GM19463 (cell line): Measurements from ENCODE around the gene SETD3.
A peak's percentile ranks its signal among the peaks of the same experiment; 100 is the strongest.

Experiments used
- ATAC-seq: cut with Tn5 transposase; IDR thresholded peaks from one replicate; pipeline ENCODE4 v1.9.1; 2021; ENCODE audit warnings: mild to moderate bottlenecking, moderate library complexity; ENCODE audit not compliant: unreplicated experiment

Gene SETD3

DNA sequence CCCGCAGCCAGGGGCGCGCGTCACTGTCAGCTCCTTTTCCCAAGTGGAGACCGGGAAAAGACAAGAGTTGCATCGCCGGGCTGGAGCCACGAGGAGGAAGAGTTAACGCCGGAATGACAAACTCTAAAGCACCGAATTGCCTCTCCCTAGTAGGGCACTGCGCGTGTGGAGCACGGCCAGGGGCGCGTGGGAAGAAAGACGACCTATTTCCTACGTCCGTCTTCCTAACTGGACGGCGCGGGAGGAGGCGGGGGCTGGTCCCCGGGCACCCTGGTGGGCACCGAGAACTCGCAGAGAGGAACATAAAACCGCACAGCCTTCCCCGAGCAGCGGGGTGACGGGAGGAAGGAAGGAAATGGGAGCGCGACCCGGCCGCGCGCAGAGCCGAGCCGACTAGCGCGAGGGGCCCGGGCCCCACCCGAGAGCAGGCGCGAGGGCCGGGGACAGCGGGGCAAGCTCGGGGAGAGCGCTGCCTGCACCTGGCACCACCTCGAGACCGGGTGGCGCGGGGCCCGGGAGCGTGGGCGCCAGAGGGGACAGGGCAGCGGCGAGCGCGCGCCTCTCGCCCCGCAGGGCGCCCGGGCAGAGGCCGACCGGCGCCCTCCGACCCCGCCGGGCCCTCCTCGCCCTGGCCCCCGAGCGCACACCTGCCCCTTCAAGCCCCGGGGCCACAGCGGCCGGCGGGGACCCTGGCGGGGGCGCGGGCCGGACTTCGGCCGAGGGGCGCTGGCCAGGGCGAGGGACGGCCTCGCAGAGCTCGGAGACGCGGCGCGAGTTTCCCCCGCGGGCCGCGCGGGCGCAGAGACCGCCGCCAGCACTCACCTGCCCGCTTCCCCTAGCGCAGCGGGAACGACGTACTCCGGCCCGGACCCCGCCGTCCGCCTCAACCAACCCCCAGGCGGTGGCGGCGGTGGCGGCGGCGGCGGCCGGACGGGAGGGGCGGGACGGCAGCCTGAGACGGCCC, at the start of gene SETD3:
SETD3 (minus strand) TSS at position 954 of the 964 bp plus-strand sequence. CDS start 15,054 bp downstream, outside the sequence.
- ATAC-seq, result peak; percentile 2

DNA sequence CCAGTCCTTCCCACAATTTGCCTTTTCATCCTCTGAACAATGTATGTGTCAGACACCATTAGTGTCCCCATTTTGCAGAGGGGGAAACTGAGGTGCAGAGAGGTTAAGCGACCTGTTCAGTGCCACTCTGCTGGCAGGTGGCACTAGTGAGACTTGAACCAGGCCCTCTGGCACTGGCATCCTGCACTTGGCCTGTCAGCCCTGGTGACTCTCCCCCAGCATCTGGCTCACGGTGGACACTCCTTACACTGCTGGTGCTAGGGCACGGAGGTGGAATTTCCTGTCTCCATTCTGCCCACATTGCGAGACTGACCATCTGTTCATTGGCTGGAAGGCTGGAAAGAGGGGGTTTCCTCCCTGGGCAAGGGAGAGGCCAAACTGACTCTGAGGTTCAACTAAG, 49.2 kb upstream of the SETD3 start:
- no peak for ATAC-seq

DNA sequence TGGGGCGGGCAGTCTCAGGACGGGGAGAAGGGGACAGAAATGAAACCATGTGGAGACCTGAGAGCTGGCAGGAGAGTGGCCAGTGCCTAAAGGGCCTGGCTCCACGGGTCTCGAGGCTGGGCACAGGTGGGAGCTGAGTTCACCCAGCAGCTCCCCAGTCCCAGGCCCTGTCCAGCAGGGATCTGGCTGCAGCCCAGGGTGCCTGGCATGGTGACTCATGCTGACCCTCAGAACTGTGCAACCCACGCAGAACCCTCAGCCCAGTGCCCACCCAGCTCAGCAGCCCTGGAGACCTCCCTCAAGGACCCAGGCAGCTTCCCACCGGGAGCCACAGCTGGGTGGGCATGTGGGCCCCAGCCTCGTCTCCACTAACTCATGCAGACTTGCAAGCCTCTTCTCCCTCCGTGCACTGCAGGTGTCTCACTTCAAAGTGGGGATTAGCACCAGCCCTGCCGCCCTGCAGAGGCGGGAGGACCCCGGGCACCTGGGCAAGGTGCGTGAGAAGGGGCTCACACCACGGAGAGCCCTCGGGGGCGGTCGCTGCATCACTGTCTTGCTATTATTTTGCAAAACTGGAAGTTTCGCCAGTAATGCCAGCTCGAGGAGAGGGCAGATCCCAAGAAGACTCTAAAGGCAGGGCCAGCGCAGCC, 46.9 kb upstream of the SETD3 start:
- ATAC-seq, result no peak

DNA sequence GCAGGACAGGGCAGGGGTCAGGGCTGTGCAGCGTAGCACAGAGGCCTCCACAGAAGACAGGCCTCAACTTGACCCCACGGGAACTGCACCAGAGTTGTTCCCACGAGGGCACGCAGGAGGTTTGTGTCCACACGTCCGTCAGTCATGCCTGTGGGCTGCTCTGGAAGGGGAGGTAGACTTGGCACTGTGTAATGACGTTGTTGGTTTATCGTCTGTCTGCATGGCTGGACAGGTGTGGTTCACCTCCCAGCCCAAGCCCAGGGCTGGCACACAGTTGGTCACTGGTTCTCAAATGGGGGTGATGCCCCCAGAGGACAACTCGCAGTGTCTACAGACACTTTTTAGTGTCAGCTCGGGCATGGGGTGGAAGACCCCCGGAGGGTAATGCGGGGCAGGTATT, 46.4 kb upstream of the SETD3 start:
- no peak for ATAC-seq

DNA sequence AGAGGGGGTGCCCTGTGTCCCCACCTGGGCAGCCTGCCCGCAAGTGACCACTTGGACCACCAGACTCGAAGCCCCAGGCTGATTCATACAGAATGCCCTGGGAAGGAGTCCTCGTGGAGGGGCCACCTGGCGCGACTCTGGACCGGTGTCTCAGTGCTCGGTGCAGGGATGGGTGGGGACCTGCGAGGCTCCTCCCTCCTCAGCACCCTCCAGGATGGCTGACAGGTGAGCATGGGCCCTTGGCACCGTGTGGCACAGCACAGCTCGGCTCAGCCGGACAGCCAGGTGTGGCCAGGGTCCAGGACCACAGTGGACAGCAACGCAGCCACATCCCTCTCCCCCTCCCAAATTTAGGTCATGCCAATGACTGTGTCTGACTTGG, 45.0 kb upstream of the SETD3 start:
- ATAC-seq, result no peak

DNA sequence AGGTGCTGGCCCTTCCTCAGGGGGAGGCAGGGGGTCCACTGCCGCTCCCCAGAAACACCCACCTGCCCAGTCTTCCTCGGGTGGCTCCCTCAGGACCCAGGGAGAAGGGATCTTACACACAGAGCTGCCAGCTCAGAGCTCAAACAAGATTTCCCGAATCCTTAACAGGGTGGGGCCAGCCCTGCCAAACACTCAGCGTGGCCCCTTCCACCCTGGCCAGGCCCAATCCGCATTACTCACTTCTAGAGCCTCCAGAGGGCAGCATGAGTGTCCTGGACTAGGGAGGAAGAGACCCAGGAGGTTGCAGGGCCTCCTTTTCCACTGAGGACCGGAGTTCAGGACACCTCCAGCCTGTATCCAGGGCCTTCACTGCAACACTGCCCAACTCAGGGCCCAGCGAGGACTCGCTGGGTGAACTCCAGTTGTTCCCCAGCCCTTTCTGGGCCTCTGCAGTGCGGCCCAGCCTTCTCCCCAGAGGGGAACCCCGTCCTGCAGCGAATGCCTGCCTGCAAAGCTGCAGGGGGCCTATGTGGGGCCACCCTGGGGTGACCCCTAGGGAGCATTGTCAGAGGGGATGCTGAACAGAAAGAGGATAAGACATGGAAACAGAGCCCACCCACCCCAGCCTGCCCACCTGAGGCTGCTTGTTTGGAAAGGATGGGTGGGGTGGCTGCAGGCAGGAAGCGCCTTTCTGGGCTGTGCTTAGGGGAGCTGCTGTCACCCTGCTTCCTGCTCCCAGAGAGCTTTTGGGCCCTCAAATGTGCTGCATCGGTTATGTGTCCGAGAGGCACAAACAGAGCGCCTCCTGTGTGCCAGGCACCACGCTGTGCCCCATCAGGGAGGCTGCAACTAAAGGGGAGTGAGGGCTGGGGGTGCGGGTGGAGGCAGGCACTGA, 44.4 kb upstream of the SETD3 start:
- no peak for ATAC-seq

DNA sequence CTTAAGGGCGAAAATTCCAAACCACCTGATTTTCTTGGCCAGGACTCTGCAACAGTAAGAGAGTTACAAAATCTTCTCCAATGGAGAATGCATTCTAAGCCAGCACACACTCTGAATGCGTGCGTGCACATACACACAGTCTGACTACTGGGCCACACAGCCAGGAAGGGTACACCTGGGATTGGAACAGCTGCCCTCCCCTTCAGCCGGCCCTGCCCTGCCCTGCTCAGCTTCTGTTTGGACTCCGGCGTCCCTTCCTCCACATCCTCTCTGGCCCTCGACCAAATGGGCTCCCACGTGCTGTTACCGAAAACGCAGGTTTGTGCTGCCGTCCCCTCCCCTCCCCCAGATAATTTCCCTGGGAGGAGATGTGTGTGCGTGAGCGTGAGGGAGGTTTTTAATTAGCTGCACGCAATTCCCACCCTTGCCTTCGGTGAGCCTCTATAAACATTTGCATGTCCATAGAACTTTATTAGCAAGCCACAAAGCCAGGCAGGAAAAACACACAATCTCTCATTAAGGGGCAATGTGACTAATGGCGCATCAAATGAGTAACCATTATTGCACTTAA, 43.5 kb upstream of the SETD3 start:
- ATAC-seq, result no peak

DNA sequence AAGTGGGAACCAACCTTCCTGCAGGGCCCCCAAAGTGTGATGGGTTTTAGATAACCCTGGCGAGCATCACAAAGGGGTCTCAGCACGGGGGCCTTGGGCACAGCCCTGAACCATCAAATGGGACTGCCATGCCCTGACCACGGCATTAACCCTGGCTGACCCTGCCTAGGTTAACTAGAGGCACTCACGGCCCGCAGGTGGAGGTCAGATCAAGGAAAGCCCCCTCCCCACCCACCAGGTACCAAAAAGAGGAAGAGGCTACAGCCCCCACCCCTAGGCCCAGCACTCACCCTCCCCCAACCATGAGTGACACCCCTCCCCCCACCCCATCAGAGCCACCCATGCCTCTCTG, 43.0 kb upstream of the SETD3 start:
- no peak for ATAC-seq

DNA sequence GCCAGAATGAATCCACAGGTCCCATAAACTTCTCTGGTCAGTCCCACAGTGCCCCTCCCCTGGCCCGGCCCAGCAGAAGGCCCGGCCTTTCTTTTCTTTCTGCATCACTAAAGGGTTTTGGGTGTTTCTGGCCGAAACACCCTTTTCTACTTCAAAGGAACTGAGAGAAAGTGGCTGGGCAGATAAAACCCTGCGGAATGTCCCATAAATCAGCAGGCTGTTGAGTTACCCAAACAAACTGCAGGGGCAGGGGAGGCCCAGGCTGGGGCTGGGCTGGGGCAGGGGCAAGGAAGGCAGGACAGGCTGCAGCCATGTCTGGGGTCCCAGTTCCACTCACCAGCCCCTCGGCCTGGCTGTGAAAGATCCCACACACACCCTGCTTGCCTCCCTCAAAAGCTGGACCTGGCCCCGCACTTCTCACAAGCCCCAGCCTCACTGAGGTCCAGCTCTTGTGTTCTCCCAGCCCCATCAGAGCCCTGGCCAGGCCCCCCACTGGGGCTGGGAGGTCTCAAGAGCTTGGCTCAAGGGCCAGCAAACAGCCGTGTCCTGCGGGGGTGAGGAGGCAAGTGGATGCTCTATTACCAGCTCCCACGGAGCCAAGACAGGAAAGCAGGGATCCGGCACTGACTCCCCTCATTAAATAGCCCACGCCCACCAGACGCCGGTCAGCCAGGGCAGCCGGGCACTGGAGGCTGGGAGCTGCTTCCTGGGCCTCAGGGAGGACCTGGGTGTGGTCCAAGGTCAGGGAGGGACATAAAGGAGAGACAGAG, 42.5 kb upstream of the SETD3 start:
- no peak for ATAC-seq

DNA sequence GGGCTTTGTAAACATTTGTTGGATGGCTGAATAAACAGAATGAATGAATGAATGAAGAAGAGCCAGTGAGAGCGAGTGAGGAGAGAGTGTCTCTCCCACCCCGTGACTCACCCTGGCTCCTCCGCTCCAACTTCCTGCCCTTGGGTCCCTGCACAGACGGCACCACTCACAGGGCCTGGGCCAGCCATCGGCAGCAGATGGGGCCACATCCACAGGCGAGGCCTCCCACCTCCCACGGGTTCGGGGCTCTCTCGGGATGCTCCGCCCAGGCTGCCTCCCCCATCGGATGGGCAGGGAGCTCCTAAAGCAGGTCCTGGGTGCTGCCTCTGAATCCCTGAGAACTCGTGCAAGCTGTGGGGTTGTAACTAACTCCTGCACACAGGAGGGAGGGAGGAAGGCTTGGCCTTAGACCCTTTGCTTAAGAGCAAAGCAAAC, 41.8 kb upstream of the SETD3 start:
- ATAC-seq, result no peak

DNA sequence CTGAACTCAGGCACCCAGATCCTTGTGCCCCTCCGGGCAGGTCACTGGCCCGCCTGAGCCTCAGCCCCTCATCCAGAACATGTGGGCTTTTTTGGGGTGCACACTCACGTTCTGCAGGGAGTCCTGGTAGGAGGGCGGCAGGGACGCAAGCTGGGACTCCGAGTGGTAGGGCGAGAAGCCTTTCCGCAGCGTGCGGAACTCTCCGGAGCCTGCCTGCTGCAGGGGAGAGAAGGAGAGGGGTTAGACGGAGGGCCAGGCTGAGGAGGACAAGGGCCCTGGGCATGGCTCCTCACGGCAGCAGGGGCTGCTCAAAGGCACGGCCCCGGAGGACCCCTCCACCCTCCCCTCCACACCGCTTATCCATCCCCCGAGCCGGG, 41.4 kb upstream of the SETD3 start:
- no peak for ATAC-seq

DNA sequence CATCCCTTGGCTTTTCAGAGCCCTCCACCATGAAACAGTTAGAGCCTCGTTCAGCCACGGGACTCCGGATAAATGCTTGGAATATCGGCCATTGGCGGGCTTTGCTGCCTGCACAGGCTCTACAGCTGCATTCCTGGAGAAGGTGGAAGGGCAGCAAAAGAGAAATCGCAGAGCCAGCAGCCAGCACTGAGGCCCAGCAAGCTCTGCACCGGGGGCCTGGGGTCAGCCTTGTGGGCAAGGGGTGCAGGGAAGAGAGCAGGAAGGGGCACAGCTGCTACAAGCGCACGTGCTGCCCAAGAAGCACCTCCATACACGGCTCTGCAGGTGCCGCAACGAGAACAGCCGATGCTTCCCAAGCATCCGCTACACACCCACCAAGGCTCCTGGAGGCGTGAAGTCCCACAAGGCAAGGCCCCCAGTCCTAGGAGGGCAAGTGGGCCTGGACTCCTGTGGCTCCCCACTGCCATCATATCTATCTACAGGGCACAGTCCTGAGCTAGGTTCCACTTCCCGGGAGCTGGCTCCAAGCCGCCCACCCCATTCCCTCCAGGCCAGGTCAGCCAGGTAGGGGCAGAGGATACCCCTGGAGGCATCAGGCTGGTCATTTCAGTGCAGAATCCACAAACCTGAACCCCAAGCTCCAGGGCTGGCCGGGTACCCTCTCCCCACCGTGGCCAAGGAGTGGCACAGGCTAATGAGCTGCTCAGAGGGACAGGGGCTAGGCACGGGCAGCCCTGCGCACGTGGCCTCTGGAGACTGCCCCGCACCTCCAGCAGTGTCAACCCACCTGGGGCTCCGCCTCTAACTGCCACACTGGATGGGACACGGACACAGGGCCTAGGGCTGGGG, 40.7 kb upstream of the SETD3 start:
- no peak for ATAC-seq

DNA sequence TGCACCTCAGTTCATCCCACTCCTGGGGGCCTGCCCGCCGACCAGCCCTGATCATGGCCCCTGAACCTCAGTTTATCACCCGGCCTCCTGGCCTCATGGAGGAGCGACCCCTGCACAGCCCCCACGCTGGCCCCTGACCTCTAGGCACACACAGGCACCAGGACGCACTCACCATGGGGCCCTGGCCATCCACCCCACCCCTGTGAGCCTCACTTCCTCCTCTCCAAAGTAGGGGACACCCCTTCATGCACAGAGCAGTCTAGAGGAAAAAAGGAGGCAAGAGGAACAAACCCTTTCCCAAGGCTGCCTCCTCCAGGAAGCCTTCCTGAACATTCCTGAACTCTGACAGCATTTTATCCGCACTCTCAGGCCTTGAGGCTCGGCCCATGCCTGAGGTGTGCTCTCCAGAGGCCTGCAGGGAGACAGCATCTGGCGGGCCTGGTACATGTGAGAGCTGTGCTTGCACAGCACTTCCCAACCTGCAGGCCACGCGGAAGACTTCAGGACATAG, 40.0 kb upstream of the SETD3 start:
- no peak for ATAC-seq

DNA sequence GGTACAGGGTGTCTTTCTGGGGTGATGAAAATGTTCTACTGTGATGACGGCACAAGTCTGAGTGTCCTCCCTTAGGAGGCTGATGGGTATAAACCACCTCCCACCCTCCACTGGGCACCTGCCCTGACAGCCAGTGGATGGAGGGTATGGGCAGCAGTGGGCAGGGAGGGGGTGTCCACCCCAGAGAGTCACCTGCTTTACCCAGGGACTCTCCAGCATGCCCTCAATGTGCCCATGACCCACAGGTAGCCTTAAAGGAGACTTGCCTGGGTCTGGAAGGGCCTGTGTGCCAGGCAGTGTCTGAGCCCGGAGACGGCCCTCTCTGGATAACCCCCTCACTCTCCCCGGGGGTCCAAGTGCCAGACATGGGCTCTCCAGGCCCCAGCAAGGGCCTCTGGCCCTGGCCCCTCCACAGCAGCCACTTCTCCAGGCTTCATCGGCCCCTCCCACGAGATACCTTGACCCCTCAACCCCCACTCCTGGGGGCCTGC, 39.3 kb upstream of the SETD3 start:
- ATAC-seq, result no peak

DNA sequence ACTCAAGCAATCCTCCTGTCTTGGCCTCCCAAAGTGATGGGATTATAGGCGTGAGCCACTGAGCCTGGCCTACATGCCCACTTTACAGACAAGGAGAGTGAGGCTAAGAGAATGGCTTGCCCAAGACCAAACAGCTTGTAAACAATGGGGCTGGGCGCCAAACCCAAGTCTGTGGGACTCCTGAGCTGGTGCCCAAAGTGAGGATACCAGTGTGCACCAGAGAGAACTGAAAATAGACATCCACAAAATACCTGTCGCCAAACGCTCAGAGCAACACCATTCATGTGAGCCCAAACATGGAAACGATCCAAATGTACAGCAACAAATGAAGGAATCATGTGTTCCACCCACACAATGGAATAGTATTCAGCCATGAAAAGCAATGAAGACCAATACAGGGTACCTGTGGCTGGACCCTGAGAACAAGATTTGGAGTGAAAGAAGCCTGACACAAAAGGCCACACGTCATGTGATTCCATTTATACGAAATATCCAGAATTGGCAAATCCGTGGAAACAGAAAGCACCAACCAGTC, 38.8 kb upstream of the SETD3 start:
- ATAC-seq, result no peak

DNA sequence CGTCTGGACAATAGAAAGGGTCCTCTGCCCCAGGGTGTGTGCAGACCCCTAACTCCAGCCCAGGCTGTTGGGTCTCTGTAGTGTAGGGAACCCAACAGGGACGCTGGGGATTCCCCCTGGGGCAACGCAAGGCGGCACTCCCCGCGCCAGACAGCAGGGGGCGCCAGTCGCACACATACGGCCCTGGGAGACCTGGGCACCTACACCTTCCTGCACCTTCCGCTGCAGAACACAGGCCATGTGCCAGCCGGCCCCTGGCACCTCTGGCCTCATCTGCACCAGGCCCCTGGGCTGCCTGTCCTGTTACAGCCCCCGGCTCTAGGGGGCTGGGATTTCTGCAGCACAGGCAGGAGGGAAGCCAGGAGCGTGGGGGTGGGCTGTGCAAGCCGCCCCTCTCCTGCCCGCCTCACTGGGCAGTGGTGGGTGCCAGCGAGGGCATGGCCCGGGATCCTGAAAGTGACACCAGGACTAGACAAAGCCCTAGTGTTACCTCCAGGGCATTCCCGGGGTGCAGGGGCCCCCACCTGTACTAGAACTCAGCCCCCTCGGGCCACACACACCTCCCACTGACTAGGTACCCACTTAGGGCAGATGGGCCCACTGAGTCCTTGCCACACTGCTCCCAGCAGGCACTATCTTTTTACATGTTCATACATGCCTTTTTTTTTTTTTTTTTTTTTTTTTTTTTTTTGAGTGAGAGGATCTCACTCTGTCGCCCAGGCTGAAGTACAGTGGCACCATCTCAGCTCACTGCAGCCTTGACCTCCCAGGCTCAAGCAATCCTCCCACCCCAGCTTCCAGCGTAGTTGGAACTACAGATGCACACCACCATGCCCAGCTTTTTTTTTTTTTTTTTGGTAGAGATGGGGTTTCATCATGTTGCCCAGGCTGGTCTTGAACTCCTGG, 38.0 kb upstream of the SETD3 start:
- ATAC-seq, result peak; percentile 70

DNA sequence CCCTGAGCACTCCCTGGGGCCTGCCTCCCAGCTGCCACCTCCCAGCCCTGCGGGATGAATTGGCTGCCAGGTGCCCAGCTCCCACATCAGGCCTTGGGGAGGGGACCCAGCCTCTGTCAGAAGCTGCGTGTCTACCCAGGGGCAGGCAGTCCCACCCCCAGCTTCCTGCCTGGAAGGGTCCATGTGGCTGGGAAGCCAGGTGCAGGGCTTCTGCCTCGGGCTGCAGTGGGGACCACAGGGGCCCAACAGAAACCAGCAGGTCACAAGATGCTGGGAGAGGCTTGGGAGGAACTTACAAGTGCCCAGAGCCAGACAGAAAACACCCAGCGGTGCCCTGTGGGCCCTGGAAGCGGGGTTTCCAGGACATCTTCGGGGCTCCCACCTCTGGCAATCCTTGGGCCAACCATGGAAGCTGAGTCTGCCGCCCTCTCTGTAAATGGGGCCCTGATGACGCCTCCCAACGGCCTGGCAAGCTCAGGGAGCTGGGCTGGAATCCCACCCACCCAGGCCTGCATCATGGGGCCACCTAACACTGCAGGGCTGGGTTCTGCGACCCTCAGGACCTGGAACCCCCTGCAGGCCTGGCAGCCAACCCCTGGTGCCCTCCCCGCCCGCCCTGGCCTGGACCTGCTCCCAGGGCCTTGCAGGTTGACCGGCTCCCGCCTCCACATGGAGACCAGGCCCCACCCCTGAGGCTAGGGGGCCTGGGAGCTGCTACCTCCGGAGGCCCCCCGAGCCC, 37.2 kb upstream of the SETD3 start:
- ATAC-seq, result peak; percentile 5
